SK-N-DZ (cell line): ENCODE measurements around the gene EFCAB11.

ENCODE experiments used
- DNase-seq: peaks from one replicate; pipeline ENCODE4 v3.0.0-alpha.2; 2015; ENCODE audit warnings: low spot score

The EFCAB11 gene

GRCh38 chr14:89957376-89957775, 2.8 kb upstream of the EFCAB11 start:
- no peak for DNase-seq

DNA sequence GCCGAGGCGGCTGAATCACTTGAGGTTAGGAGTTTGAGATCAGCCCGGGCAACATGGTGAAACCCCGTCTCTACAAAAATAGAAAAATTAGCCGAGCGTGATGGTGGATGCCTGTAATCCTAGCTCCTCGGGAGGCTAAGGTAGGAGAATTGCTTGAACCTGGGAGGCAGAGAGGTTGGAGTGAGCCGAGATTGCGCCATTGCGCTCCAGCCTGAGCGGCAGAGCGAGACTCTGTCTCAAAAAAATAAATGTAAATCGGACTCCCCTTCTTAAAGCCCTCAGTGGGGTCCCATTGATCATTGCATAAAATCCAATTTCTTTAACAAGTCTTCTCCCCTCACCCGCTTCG, 2.1 kb upstream of the EFCAB11 start:
- DNase-seq: no peak

DNA sequence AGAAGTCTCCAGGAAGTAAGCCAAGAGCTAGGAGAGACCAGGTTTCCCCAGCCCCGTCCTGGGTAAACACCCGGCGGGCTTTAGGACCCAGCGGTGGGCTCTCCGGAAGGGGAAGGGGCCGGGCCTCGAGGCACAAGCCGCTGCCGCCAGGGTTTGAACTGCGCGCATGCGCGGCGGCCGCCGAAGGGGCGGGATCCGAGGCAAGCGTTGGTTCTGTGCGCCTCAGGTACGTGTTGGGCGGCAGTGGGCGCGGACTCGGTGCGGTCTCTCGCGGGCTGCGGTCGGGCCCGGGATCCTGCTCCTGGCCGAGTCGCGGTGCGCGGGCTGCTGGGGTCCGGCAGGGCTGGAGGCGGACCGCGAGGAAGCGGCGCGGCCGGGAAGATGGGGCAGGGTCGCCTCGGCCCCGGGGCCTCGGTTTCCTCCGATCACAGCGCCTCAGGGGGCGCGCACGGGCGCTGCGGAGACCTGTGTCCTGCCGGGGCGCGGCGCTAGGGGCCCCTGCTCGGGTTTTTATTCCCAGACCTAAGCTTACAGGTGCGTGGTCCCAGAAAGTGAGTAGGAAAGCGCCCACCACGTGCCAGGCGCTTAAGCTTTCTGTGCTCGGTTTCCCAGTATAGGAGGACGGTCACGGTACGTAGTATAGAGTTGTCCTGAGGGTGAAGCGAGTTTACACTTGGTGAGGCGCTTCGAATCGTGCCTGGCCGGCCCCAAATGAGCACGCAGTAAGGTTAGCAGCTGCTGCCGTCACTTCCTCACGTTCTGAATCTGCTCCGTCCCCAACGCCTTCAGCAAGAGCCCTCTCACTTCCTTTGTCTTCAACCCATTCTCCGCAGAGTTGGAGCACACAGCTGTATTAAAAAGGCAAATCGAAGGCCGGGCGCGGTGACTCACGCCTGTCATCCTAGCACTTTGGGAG, 1.5 kb upstream of the EFCAB11 start, which contains the start of gene TDP1:
TSS of gene TDP1 (plus strand) at position 183 of the 916 bp plus-strand sequence. CDS start 7,188 bp downstream, outside the sequence.
- peak; percentile 90 for DNase-seq

GRCh38 chr14:89955022-89955744, 653 bp upstream of the EFCAB11 start:
- no peak for DNase-seq

DNA sequence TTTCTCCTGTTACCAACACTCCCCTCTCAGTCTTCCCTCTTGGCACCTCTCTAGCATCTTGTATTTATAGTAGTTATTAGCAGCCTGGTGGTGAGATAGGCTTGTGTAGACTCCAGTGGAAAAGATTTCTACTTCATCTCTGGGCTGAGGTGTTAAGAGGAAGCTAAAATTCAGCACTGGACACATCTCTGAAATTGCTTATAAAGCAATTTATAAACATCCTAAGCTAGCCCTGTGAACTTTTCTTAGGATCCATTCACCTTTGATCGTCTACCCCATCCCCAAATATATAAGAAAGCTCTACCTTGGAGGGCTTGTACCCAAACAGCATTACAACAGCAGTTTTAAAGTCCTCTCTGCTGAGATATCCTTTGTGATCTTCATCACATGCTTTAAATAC, 928 bp downstream of the EFCAB11 start:
- no peak for DNase-seq

GRCh38 chr14:89952576-89952975, 2.0 kb downstream of the EFCAB11 start:
- DNase-seq: peak; percentile 34

- DNase-seq: no peak
Observed at GRCh38 chr14:89947344-89947743, 7.2 kb downstream of the EFCAB11 start.

DNA sequence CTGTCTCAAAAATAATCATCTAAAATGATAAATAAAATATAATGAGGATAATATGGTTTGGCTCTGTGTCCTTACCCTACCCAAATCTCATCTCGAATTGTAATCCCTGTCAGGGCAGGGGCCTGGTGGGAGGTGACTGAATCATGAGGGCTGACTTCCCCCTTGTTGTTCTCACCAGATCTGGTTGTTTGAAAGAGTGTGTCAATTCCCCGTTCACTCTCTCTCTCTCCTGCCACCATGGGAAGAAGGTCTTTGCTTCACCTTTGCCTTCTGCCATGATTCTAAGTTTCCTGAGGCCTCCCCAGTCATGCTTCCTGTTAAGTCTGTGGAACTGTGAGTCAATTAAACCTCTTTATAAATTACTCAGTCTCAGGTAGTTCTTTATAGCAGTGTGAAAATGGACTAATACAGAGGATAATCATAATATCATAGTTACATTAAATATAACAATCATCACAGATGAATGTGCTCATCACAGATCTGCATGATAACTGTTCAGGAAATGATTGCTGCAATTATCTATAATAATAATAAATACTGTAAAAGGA, 12.6 kb downstream of the EFCAB11 start:
- no peak for DNase-seq

DNA sequence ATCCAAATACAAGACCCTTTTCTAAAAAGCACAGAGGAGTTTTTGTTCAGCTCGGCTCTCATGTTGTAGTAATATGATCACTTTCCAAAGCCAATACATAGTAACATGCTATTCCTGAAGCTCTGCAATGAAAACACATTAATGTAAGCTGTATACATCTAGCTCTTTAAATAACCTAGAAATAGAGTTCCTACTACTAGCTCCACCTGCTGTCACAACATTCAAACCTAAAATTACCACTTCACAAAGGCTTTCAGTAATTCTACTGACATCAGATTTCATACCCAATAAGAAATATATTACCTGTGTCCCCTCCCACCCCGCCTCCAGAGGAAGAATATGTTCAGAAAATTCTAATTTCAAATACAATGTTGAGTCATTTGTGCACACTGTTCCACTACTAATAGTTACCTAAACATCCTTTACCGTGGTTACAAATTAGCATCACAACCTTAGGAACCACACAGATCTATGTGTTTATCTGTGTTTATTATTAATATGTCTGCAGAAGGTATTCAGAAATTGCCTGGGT, 17.8 kb downstream of the EFCAB11 start:
- DNase-seq: no peak

- DNase-seq: no peak
Observed at GRCh38 chr14:89933002-89933401, 21.5 kb downstream of the EFCAB11 start.

DNA sequence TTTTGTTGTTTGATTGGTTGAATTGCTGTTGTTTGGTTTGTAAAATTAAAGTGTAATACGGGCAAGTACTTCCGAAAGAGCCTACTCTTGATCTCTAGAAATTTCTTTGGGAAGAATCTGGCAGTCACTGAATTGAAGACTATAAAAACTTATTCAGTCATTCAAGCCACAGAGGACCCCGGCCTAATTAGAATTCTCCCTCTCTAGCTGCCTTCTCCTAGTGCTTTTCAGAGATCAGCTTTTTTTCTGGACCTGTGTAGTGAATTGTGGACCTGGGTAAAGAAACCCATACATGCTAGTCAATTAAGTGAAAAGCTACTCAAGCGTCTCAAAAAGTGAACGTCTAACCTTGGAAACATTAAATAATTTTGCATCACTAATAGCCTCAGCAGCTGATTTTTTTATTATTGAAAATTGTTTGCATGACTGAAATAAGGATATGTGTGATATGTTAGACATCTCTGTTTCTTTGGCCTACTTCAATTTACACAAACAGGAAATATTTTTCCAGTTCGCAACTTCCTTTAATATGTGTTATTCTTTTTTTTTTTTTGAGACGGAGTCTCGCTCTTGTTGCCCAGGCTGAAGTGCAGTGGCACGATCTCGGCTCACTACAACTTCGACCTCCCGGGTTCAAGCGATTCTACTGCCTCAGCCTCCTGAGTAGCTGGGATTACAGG, 27.2 kb downstream of the EFCAB11 start:
- no peak for DNase-seq

DNA sequence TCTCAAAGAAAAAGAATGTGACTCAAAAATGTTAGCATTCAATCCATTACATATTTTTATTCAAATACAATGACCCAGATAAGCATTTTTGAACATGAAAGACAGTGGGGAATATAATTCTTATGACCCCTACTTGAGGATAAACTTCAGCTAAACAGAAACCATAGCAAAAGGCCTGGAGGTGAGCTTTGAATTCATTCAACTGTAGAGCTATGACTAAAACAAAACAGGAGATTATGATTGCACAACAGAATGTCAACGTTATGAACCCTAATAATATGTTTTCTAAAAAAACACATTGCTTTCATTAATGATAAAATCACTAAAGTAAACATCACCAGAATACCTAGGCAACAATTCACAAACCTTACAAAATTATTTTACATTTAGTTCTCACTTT, 27.8 kb downstream of the EFCAB11 start:
- no peak for DNase-seq

DNA sequence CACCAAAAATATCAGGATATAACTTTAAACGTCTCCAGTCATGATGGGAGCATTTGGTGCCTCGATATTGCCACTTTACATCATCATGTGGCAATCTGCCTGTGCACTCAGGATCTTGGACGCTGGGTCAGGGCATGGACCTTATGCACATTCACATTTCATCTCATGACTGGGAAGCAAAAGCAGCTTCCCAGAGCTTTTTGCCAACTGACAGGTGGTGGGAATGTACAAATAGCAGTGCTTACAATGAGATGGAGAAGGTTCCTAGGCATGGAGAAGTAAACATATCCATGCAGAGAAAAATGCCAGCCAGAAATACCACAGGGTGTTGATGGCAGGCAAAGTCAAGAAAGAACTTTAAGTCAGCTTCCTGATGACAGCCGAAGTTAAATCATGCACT, 30.3 kb downstream of the EFCAB11 start:
- DNase-seq: no peak

DNA sequence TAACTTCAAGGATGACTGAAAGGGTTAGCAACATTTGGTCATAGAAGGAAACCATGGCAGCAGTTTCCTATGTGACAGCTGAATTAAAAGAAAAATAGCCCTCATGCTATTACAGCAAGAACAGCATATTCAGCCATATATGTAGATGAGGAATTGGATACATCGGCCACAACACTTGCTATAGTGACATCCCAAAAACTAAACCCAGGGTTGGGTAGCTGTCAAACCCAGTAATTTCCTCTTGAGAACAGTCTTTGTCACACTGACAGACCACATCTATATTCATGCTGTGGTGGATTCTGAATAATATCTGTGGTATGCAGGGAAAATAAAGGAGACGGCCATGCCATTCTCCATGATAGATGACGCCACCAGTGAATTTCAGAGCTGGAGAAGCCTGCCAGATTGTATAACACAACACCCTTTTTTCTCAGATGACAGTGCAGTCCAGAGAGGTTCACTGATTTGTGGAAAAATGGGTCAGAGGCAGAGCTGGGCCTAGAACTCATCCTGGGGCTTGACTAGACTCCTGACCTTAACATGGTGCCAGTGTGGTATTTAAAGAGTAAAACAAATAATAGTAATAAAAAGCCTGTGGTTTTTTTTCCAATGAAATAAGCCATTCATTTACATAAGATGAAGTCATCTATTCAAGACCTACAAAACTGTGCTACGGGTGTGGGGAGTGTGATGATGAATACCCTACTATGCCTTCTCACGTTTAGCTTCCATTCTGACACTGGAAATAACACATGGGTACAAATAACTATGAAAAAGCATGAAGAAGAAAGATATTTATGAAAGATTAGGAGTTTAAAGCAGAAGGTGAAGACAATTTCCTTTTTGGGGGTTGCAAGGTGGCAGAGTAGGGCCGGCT, 32.3 kb downstream of the EFCAB11 start:
- DNase-seq: no peak

- DNase-seq: no peak
Observed at GRCh38 chr14:89921346-89921745, 33.2 kb downstream of the EFCAB11 start.

- DNase-seq: no peak
Observed at GRCh38 chr14:89920056-89920455, 34.5 kb downstream of the EFCAB11 start.

DNA sequence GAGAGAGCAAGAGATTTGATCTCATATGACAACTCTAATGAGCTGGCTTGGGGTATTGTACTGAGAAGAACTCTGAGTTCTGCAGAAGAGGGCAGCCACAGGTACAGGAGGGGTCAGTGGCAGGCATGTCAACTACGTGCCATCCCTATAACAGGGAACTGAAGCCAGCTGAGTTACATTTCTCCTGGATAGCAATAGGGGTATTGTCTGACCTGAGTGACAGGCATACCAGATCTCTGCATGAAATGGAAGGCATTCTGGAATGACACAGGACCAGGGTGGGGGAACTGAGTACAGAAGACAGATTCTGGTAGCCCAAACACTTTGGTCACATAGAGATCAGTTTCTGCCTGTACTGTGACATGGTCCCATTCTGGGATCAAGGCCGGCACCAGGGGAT, 35.8 kb downstream of the EFCAB11 start:
- DNase-seq: no peak

- peak; percentile 32 for DNase-seq
Observed at GRCh38 chr14:89915114-89915878, 39.2 kb downstream of the EFCAB11 start.

GRCh38 chr14:89912667-89913211, 41.8 kb downstream of the EFCAB11 start:
- peak; percentile 7 for DNase-seq

DNA sequence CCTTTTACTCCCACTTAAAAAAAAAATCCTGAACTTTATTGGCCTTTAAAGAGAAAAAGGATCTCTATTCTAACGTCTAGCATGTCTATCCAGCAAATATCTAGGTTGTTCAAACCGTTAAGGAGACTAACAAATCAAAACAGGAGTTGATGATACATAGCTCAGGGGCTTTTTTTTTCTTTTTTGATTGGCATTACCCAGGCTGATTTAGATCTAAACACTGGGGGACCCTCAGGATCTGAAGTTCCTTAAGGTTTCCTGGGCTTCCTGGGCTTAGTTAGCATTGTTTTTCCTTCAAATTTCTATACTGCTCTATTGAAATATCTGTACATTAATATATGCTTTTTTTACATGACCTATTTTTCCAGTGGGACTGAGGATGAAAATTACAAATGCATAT, 42.3 kb downstream of the EFCAB11 start:
- DNase-seq: no peak
